COR-L47 (cell line): ENCODE data around the gene HASPIN.

Experiments
- DNase-seq: peaks from one replicate; lab custom pipeline; 2025; lab: John Stamatoyannopoulos, UW

Gene HASPIN

GRCh38 chr17:3763777-3764170 lies 40.1 kb downstream of the HASPIN start:
- DNase-seq = no peak

GRCh38 chr17:3765981-3766380 lies 42.3 kb downstream of the HASPIN start:
- no peak for DNase-seq

- DNase-seq = no peak
These were observed 43.1 kb downstream of the HASPIN start for GRCh38 chr17:3766779-3767178.

- no peak for DNase-seq
These were observed 44.6 kb downstream of the HASPIN start for GRCh38 chr17:3768341-3768740.

- no peak for DNase-seq
These were observed 45.1 kb downstream of the HASPIN start for GRCh38 chr17:3768769-3769168.

- DNase-seq = no peak
These were observed 46.8 kb downstream of the HASPIN start for GRCh38 chr17:3770466-3770865.

GRCh38 chr17:3771140-3771539 lies 47.4 kb downstream of the HASPIN start:
- DNase-seq = no peak

- DNase-seq = no peak
These were observed 49.1 kb downstream of the HASPIN start for GRCh38 chr17:3772764-3773163.

- DNase-seq = no peak
These were observed 49.8 kb downstream of the HASPIN start for GRCh38 chr17:3773511-3773910.

- no peak for DNase-seq
These were observed 50.3 kb downstream of the HASPIN start for GRCh38 chr17:3773966-3774365.
